GM23338 (cell line): ENCODE measurements around the gene ZFAND6.

Experiments
- CREB1 ChIP-seq: fragments of 250-450 bp; sonication (Bioruptor Pico); IDR thresholded peaks from 2 replicates; pipeline ENCODE4 v1.5.0; 2020; ENCODE audit warnings: low read depth, mild to moderate bottlenecking, moderate library complexity
- ETS1 ChIP-seq: IDR thresholded peaks from 2 replicates; pipeline ENCODE4 v1.6.1; 2016; ENCODE audit warnings: antibody characterized with exemption
- EZH2 ChIP-seq: fragments of 200-600 bp; sonication (generic); IDR thresholded peaks from one replicate; pipeline ENCODE4 v1.8.0; 2017; ENCODE audit warnings: antibody characterized with exemption, mild to moderate bottlenecking, low read depth; ENCODE audit not compliant: unreplicated experiment
- EZH2phosphoT487 ChIP-seq: fragments of 200-600 bp; sonication (generic); IDR thresholded peaks from one replicate; pipeline ENCODE4 v1.8.1; 2018; ENCODE audit warnings: antibody characterized with exemption; ENCODE audit not compliant: unreplicated experiment
- POLR2AphosphoS5 ChIP-seq: IDR thresholded peaks from 2 replicates; pipeline ENCODE4 v1.6.1; 2016; ENCODE audit warnings: antibody characterized with exemption, low read depth
- TF ChIP-seq, protein P1 (sequence below), 2 experiments: fragments of 200-600 bp in 1 of 2; sonication (generic) in 1 of 2; conservative IDR thresholded peaks; 2 replicates each; pipeline versions ENCODE4 v1.5.1 to v1.6.1; 2016 to 2017; ENCODE audit warnings: antibody characterized with exemption in 2 of 2, low read depth in 2 of 2, mild to moderate bottlenecking in 2 of 2, moderate library complexity in 1 of 2
- TF ChIP-seq, protein P2 (sequence below): IDR thresholded peaks from one replicate; pipeline ENCODE4 v1.6.1; 2018; ENCODE audit warnings: antibody characterized with exemption; ENCODE audit not compliant: unreplicated experiment

- TF ChIP-seq, protein P1, sequence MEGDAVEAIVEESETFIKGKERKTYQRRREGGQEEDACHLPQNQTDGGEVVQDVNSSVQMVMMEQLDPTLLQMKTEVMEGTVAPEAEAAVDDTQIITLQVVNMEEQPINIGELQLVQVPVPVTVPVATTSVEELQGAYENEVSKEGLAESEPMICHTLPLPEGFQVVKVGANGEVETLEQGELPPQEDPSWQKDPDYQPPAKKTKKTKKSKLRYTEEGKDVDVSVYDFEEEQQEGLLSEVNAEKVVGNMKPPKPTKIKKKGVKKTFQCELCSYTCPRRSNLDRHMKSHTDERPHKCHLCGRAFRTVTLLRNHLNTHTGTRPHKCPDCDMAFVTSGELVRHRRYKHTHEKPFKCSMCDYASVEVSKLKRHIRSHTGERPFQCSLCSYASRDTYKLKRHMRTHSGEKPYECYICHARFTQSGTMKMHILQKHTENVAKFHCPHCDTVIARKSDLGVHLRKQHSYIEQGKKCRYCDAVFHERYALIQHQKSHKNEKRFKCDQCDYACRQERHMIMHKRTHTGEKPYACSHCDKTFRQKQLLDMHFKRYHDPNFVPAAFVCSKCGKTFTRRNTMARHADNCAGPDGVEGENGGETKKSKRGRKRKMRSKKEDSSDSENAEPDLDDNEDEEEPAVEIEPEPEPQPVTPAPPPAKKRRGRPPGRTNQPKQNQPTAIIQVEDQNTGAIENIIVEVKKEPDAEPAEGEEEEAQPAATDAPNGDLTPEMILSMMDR (conservative IDR thresholded peaks at IDR 0.05; ENCODE audit: low read depth in 2 of 2): no peak
- no peak for TF ChIP-seq EZH2
- TF ChIP-seq POLR2AphosphoS5: no peak
- no peak for TF ChIP-seq EZH2phosphoT487
- TF ChIP-seq, protein P2, sequence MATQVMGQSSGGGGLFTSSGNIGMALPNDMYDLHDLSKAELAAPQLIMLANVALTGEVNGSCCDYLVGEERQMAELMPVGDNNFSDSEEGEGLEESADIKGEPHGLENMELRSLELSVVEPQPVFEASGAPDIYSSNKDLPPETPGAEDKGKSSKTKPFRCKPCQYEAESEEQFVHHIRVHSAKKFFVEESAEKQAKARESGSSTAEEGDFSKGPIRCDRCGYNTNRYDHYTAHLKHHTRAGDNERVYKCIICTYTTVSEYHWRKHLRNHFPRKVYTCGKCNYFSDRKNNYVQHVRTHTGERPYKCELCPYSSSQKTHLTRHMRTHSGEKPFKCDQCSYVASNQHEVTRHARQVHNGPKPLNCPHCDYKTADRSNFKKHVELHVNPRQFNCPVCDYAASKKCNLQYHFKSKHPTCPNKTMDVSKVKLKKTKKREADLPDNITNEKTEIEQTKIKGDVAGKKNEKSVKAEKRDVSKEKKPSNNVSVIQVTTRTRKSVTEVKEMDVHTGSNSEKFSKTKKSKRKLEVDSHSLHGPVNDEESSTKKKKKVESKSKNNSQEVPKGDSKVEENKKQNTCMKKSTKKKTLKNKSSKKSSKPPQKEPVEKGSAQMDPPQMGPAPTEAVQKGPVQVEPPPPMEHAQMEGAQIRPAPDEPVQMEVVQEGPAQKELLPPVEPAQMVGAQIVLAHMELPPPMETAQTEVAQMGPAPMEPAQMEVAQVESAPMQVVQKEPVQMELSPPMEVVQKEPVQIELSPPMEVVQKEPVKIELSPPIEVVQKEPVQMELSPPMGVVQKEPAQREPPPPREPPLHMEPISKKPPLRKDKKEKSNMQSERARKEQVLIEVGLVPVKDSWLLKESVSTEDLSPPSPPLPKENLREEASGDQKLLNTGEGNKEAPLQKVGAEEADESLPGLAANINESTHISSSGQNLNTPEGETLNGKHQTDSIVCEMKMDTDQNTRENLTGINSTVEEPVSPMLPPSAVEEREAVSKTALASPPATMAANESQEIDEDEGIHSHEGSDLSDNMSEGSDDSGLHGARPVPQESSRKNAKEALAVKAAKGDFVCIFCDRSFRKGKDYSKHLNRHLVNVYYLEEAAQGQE: no peak
- no peak for TF ChIP-seq CREB1 (CRISPR knock-in tag)
- TF ChIP-seq ETS1: no peak
These were observed 38.7 kb upstream of the ZFAND6 start for GRCh38 chr15:80020731-80021130.
